ENCODE data around the gene TAPT1.
"Not testable (repeated sequence)": the region's sequence is repeated elsewhere in the genome, so short reads cannot be mapped to it uniquely, and the experiment has no call there.

The TAPT1 gene

DNA sequence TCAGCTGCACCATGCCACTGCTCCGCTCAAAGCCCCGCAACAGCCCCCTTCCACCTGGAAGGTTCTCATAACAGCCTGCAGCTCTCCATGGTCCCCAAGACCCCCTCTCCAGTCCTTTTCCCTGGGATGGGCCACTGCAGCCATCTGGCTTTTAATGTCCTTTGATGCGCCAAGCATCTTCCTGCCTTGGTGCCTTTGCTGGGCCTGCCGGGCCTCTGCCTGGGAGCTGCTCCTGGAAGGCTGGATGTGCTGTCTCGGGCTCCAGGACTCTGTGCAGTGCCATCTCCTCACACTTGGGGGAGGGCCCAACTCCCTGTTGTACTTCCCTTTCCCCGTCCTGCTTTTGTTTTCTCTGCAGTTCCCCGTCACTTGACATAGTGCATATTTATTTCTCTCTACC, 60.3 kb downstream of the TAPT1 start:
- DNase-seq = no peak

GRCh38 chr4:16162891-16163290, 63.4 kb downstream of the TAPT1 start:
- no peak for DNase-seq

DNA sequence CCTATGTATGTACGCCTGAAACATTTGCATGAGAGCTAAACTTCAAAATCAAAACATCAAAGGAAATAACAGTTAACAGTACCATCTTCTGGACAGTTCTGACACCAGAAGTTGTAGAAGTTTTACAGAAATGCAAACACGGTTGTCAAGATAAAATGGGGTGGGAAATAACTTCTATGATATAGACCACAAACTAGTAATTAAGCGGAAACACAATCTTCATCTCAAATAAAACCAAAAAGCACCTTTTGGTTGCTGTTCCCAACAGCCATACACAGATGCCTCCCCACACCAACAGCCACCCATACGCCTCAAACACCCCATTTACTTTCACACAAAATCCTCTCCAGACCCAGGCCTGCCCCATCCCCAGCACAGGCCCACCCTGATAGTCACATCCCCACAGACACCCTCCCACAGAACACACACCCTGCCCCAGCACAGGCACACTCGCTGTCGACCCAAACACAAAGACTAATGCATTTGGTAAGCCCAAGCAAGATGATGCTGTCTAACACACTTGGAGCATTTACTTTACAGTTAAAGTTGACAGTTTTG, 64.3 kb downstream of the TAPT1 start:
- no peak for DNase-seq

GRCh38 chr4:16160457-16160856, 65.8 kb downstream of the TAPT1 start:
- DNase-seq = no peak

DNA sequence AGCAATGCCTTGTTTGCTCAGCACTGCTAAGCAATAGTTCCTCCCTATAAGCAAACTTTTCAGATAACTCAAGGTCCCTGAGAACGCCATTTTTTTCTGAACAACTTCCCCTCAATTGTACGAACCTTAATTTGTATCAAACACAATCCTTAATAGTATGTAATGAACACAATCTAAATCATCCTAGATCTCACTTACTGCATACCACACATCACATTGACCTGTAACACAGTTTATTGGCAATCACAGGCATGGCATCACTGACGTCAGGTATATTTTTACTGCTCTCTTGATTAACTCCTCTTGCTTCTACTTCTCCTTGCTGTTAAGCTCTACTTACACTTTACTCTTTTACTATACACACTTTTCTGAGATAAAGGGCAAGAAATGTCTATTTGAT, 67.0 kb downstream of the TAPT1 start:
- DNase-seq = no peak

- no peak for DNase-seq
Observed at GRCh38 chr4:16158504-16158852, 67.8 kb downstream of the TAPT1 start.

DNA sequence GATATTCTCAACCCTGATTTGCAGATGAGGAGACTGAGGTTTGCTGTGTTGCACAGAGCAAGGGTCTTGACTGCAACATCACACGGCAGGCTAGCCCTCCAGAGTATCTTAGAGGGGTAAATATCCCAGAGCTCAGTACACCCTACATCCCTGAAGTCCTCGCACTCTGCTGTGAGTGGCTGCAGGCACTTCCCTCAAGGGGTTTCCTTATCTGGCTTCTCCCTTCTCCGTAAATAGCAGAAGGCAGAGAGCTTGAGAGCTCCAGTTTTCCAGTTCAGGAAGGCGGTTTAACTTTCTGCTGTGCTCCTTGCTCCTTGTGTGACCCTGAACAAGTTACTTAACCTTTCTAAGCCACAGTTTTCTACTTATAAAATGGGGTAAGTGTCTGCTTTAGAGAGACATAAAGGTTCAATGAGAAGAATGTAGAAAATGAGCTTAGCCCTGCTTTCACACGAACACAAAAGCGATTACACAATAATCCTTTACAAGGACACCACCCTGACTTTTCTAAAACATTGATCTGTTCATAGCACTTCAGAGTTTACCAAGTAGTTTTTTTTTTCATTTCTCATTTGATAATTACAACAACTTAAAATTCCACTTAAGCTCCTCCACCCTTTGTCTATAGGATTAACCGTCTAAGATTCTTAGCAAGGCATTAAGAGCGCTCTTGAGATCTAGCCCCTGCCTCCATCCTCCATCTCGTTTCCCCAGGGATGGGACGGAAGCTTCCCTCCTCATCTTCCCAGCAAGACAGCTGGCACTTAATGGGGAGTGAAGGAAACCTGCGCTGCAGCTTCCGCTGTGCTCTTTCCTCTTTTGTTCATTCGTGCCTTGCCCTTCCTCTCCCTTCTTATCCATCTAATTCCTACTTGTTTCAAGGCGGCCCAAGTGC, 68.4 kb downstream of the TAPT1 start:
- DNase-seq = no peak

DNA sequence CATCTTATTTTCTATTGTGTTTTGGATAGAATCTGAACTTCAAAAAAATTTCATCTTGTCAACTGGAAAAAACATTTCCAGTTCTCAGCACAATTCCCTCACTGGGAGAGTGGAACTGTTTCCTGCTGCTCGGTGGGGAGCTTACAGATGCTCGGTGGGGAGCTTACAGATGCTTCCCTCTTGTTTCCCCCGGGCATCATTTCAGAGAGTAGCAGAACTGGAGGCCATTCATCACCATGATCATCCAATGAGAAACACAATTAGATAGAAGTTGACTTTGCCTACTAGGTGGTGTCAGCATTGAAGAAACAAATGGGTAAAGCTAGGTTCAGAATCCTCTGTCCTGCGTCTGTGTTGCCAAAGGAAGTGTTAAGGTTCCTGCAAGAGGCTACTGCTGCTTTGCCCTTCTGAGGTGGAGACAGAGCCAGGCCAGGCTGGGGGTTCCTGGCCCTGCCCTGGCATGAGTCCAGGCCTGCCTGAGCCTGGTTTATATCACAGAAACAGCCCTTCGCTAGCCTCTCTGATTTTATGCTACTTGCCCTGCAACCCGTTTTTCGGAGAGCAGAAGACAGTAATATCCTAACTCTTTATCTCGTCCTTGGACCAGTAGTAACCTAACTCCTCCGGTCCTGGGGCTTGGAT, 70.6 kb downstream of the TAPT1 start:
- DNase-seq = no peak

DNA sequence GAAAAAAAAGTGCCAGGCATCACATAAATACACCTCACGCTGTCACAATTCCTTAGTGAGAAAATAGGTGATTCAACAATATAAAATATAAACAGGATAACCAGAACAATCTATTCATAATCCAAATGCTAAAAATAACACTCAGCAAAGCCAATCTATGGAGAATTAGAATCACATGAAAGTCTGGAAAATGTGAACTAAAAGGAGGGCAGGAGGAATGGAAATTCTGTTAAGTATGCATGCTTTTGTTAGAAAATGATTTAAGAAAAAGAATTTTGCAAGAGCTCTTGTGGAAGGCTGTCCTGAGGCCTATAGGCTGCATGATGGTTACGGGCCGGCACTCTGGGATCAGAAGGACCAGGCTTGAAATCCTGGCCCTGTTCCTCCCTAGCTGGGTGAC, 71.8 kb downstream of the TAPT1 start:
- no peak for DNase-seq

GRCh38 chr4:16150716-16151115, 75.6 kb downstream of the TAPT1 start:
- DNase-seq = no peak

DNA sequence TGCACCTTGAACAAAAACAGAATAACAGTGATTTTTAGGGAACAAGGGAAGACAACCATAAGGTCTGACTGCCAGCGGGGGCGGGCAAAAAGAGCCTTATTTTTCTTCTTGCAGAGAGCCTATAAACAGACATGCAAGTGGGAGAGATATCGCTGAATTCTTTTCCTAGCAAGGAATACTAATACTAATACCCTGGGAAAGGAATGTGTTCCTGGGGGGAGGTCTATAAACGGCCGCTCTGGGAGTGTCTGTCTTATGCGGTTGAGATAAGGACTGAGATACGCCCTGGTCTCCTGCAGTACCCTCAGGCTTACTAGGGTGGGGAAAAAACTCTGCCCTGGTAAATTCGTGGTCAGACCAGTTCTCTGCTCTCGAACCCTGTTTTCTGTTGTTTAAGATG, 81.4 kb downstream of the TAPT1 start:
- DNase-seq = not testable (repeated sequence)

GRCh38 chr4:16142598-16143310, 83.5 kb downstream of the TAPT1 start:
- DNase-seq = no peak

DNA sequence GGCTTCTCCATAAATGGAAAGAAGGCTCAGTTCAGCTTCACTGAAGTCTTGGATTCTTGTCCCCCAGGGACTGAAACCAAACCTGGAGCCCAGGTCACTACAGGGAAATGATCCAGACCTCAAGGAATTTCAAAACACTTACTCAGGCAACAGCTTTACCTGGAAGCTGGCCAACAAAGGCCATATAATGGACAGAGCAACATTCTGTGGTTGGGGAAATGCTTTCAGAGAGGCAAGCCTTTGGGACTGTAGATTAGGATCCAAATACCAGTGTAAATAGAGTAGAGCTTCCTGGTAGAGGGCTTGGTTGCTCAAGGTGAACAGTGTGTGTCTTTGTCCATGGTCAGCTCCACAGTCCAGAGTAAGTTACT, 85.4 kb downstream of the TAPT1 start:
- peak; percentile 26 for DNase-seq

DNA sequence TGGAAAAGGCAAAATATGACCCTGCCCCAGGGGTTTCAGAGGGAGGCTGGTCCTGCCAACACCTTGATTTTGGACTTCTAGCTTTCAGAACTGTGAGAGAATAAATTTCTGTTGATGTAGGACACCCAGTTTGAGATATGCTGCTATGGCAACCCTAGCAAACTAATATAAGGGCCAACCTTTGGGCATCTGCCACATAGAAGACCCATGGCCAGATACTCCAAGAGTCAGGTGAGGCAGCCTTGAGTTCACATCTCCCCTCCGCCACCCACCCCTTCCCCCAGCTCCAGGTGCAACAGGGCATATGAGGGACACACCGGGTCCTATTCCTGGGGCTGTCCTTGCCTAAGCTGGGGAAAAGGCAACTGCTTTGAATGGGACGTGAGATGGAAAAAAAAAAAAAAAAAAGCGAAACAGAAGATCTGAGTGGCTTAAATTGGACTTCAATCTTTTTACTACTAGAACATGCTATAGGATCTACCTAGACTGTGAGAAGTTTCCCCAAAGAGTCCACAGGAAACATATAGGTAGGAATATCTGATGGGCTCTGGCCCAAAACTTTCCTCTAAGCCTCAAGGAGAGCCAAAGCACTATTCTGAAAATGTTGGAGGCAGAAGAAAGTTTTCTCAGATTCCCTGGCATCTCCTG, 85.9 kb downstream of the TAPT1 start:
- no peak for DNase-seq

DNA sequence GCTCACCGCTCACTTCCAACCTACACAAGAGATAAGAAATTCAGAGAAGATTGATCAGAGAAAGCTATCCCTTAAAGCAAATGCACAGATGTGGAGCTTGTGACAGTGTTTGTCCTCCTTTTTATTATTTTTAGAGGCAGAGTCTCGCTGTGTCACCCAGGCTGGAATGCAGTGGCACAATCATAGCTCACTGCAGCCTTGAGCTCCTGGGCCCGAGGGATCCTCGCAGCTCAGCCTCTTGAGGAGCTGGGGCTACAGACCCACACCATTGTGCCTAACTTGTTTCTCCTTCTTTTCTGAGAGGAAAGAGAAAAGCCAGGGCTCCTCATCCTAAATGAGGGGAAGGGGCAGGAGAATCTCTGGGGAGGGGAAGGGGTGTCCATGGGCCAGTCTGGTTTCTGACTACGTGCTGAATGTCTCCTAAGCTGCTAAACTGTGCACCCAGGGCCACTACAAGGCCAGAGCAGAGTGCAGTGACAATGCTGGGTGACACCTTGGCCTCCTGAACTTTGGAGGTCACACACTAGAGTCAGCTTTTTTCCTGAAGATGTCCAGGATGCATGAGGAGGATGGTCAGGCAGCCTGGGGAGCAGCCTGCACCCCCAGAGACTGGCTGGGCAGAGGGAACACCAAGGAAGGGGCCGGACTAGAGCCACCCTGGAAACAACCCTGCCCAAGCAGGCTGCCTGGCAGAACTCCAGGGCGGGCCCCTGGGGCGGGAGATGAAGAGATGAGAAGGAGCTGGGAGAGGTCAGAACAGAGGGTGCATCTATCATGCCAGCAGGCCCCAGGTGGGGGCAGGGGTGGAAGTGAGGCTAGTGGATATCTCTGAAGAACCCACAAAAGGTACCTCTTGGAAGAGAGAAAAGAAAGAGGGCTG, 87.0 kb downstream of the TAPT1 start:
- no peak for DNase-seq

DNA sequence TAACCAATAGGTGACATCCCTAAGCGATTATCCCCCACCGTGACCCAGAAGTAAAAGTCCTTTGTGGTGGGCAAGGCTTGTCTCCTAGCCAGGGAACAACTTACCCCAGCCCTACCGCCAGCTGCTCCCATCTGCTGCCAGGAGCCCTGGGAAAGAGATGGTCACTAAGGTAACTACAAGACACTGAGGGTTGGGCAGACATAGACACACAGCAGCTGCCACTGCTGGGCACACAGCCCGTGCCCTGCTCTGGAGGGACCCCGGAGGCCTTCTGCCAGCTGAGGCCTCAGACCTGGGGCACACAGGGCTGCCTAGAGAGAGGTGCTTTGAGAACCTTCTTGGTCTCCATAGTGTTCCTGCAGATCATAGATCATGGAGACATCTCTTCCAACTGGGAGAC, 89.4 kb downstream of the TAPT1 start:
- no peak for DNase-seq

GRCh38 chr4:16136311-16136710, 90.0 kb downstream of the TAPT1 start:
- no peak for DNase-seq

GRCh38 chr4:16133406-16133805, 92.9 kb downstream of the TAPT1 start:
- DNase-seq = no peak

DNA sequence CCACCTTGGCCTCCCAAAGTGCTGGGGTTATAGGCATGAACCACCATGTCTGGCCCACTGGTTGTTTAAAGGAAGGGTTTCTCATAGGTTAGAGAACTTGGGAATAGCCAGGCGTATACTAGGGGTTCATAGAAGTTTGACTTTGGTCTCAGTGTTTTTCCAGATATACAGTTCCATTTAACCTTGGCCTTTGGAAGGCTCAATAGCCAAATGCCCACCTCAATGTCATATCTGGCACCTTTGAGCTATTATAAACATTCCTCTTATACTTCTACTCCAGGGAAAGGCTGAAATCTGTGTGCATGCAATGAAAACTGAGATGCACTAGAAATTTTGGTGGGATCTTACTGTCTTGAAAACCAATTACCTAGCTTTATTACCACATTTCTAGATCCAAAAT, 95.0 kb downstream of the TAPT1 start:
- no peak for DNase-seq

- no peak for DNase-seq
Observed at GRCh38 chr4:16129336-16129735, 96.9 kb downstream of the TAPT1 start.

- DNase-seq = no peak
Observed at GRCh38 chr4:16126714-16127113, 99.6 kb downstream of the TAPT1 start.

All from DMS79 treated with DMSO at 0.1 percent for 48 hours (cell line).